DMS153 treated with DMSO at 0.1 percent for 48 hours (cell line): ENCODE measurements around the gene LIF.
"Not testable (repeated sequence)": the region's sequence is repeated elsewhere in the genome, so short reads cannot be mapped to it uniquely, and the experiment has no call there.

Experiments used
- DNase-seq: peaks from one replicate; lab custom pipeline; 2025; ENCODE audit not compliant: unreplicated experiment; lab: John Stamatoyannopoulos, UW

Gene LIF

DNA sequence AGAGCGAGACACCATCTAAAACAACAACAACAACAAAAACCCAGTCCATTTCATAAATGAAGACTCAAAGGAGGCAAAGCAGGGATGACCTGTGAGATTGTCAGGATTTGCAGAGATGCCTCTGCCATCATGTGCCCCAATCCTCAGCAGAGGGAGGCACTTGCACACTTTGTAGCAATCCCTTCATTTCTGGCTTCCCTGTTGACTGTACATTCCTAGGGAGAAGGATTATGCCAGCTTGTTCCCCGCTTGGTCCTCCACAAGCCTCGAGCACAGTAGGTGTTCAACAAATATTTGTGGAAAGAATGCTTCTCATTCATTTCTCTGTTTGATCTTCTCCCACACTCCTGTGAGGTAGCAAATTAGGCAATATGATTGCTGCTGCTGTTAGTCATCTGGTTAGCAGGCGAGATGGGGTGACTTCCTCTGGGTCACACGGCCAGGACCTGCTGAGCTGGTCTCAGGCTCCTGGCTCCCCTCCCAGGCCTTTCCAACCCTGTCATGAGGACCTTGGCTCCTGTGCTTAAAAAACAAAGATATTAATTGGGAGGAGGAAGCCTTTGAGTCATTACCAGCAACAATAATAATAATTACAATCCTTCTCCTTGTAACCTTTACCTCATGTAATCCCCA lies 34.1 kb downstream of the LIF start:
- no peak for DNase-seq

DNA sequence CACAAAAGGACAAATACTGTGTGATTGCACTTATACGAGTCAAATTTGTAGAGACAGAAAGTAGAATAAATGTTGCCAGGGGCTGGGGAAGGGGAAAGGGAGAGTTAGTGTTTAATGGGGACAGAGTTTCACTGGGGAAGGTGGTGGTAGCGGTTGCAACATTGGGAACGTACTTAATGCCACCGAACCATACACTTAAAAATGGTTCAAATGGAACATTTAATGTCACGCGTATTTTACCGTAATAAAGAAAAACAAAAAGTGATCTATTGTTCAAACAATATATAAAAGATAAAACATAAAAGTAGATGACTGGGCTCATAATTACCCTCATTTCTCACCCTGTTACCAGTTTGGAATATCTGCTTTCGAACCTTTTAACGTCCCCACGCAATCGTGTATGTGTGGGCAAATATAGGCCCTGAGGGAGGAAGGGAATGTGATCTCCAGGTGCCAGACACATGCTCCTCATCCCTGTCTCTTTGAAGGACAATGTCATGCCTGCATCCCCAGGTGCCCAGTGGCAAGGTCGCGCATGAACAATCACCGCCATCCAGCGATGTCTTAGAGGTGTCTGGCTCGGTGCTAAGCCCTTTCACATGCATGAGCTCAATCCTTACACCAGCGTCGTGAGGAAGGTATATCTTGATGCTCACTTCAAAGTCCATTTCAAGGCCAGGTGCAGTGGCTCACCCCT lies 35.3 kb downstream of the LIF start:
- DNase-seq: no peak

DNA sequence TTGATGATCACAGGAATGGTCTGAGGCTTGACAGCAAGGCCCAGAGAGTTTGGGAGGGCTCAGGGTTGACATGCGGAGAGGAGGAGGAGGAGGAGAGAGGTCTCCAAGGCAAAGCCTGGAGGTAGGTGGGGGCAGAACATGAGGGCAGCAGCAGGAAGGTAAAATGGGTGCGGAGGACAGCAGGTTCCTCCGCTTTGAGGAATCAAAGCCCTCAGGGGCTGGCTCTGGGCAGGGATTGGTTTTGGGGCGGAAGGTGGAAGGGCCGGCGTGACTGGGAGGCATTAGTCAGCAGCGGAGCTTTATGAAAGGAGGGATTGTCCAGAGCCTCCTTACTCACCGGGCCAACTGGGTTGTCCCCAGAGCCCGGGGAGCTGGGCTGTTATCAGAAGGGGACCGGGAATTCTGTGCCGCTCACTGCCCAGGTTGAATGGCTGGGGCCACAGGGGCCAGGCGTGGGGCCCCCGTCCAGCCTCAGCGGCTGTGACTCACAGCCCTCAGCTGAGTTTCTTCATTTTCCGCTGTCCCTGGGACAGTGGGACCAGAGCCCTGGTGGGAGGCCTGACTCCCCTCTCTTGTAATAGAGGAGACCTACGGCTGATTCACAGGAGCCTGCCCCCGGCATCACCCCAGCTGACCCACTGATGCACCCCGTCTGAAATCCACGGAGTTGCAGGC lies 36.2 kb downstream of the LIF start:
- DNase-seq: no peak

DNA sequence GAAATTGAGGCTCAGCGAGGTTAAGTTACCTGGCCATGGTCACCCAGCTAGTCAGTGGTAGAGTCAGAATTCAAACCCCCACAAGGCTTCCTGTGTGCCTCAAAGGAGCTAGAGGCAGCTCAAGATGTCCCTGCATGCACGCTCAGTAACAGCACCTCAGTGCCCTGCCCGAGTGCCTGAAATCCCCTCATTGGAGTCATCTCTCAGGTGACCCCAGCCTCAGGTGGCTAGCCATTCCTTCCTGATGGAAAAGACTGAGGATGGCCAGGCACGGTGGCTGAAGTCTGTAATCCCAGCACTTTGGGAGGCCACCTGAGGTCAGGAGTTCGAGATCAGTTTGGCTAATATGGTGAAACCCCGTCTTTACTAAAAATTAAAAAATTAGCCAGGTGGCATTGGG lies 36.9 kb downstream of the LIF start:
- no peak for DNase-seq

DNA sequence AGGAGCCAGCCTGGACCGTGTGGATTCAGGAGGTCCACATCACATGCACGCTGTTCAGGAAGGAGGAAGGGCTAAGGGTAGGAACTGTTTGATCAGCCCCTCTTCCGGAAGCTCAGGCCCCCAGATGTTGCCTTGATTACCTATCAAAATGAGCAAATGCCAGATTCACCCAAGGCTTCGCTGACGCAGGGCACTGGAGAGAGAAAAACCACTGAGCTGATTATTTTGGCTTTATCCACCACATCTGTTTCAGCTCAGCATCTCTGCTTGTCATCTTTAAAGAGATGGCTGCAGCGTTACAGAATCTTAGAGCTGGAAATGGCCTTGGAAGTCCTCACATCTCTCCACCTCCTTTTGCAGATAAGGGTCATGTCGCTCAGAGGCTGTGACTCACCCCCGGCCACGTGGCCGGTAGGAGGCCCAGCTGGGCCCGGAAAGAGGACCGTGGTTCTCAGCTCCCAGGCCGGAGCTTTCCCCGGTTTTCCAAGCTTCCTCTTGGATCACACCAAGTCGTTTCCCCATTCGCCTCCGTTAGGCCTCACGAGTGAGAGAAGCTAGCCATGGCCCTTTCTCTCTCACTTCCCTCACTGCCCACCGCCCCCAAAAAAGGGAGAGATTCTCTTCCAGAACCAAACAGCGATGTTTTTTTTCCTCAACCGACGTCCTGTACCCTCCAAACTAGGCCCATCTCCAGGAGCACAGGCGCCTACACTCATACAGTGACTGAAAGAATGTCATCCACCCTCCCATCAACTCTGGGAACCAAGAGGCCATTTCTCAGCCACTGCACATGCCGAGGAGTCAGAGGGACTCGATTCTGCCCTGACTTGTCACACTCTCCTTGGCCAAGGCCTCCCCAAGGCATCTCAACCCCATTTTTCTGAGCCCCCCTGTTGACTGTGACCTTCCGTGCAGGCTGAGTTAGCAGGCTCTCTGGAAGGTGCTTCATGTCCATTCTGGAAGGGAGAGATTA lies 37.6 kb downstream of the LIF start:
- DNase-seq: no peak

DNA sequence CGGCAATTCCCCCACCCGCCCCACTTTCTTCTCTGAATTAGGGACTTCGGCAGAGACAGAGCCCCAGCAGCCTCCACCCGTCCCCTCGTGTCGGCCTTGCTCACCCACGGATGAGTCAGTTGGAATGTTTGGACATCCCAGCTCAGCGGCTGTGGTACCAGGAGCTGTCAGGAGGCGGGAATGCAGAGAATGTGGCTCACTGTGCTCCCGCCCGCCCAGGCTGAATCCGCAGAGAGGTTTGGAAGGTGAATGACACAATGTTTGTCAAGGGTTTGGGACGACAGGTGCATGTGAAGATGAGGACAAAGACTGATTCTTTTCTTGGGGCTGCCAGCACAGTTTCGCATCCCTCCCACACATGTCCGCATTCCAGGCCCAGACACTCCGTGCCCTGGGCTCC lies 39.6 kb downstream of the LIF start:
- no peak for DNase-seq

DNA sequence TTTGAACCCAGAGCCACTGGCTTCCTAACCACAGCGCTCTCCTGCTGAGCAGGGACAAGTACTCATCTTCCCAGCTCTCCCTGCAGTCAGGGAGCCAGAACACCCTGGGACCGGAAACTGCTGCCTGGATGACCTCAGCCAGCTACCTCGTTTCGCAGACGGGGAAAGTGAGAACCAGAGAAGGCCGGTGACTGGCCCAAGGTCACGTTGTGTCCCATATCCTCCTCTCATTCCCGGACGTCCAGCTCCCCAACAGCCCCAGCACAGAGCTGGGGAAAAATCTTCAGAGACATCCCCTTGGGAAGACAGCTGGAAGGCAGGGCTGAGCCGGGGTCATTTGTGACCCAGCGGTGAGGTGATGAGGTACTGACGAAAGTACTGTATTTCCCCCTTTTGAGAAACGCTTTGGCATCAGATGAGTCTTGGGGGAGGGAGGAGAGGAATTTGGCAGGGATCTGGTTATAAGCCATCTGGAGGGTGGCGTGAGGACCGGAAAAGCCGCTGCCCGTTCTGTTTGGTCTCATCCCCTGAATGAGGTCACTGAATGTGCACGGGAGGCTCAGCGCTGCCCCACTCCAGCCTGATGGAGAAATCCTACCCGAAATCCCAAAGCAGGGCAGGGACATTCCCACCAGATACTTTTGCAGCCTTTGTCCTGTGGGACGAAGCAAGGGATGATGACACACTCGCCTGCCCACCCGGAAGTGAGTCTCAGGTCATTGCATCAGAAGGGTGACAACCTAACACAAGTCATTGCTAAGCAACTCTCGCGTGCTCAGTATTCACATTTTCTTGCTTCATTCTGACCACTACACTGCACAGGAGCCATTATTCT lies 41.1 kb downstream of the LIF start:
- DNase-seq: peak; percentile 52

DNA sequence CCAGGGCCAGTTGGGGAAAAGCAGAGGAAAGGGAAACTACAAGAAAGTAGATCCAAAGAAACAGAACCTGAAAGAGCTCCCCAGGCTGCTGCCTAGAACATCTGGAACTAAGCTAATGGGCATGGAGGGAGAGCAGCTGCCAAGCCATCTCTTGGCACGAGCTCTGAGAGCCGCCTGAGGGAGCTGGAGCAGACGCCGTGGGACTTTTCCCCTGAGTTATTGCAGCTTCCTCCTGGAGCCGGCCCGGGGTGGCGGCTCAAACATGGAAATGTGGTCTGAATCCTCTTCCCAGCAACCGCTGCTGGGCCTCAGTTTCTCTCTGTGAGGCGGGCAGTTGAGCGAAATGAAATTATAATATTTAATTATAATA lies 41.8 kb downstream of the LIF start:
- no peak for DNase-seq

DNA sequence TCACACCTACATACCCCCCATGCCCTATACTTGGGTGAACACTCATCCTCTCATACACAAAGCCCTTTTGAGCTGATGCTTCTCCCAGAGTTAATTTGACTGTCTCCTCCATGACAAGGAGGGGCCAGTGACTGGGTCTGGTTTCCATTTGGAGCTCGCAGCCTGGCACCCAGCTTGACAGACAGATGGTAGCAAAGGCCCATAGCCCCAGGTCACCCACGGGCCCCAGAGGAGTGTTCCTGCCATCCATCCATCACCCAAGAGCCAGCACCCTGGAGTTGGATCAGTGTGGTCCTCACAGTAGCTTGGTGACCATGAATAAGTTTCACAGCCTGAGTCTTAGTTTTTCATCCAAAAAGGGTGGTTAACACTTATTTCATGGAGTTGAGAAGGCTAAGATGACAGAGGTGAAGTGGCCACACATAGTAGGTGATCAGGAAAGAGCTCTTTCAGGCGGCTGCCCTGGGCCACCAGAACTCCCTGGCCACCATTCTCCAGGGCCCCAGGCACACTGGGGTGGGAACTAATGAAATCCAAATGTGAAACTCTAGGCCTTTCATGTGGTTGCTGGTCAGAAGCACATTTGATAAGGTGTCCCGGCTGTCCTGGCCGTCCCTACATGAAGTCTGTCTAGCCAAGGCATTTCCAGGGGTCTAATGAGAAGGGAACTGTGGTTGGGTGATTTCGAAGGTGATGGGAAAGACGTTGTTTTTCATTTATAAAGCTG lies 42.4 kb downstream of the LIF start:
- DNase-seq: no peak

DNA sequence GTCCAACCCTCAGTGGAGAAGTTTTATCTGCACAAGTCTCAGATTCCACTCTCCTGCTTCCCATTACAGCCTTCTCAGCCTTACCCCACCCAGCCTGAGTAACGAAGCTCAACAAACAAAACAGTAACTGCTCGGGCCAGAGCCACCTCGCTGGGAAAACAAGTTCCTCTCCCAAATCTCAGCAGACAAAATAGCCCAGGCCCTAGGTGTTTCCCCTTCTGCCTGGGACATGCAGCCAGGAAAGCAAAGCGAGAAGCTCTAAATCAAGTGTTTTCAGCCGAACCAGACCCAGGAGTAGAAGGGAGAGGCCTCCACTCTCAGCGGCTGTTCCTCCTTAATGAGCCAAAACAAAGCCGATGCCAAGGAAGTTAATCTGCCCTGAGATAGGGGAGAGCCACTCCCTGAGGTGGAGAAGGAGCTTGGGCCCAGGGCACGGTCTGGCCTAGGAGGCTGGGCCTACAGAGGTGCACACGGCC lies 44.0 kb downstream of the LIF start:
- DNase-seq: no peak

DNA sequence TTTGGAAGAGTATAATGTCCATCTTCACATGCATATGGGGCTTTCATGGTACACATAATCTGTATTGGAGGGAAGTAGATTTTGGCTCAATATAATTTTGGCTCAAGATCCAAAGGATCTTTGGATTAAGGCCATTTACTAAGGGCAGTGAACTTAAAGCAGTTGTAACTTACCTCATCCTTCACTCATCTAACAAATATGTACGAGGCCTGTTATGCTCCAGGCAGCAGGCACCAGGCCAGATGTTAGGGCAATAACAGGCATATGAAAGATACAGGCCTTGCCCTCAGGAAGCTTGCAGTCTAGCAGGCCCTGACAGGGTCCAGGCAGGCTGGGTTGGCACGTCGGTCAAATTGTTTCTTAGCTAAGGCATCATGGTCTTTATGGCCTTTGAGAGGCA lies 44.6 kb downstream of the LIF start:
- DNase-seq: no peak

DNA sequence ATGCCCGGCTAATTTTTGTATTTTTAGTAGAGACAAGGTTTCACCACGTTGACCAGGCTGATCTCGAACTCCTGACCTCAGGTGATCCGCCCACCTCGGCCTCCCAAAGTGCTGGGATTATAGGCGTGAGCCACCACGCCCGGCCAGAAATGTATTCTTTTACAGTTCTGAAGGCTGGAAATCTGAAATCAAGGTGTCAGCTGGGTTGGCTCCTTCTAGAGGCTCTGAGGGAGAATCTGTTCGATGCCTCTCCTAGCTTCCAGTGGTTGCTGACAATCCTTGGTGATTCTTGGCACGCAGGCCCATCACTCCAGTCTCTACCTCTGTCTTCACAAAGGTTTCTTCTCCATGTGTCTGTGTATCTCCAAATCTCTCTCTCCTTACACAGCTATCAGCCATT lies 45.7 kb downstream of the LIF start:
- DNase-seq: not testable (repeated sequence)

DNA sequence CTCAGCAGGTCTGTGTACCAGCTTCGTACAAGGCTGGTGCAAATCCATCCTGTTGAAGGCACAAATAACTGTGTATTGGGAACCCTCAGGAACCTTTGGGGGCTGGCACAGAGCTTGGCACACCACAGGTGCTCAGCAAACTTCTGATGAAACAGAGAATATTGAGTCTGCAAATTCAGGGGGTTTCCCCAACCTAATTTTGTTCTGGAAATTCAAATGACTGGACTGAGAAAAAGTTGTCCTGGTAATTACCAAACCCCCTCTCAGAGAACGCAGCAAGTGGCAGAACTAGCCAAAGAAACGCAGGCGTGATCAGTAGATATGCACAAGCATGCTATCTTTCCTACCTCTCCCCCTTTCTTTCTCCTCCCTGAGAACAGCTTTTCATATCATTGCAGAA lies 47.6 kb downstream of the LIF start:
- no peak for DNase-seq

DNA sequence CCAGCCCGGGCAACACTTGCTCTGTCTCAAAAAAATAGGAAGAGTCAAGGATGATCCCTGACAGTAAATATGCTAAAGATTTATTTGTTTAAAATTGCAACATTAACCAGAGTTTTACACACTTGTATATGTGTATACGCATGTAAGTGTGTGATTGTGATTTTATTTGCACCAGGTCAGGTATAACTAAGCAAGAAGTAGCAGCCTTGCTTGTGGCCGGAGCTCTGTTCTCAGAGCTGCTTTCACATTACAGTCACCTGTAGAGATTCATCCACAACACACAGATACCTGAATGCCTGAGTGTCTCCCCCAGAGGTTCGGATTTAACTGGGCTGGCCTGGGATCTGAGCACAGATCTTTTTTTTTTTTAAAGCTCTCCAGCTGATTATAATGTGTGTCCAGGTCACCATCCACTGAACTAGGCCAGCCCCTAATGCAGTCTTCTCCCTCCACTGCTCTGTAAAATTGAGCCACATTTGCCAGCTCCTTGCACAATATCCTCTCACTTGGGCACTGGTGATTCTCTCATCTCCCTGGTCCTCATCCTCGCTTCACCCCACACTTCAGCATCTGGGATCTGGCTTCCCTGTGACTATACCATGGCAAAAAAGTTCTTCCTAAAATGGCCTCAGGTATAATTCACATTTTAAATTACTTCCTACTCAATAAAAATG lies 48.3 kb downstream of the LIF start:
- DNase-seq: no peak

DNA sequence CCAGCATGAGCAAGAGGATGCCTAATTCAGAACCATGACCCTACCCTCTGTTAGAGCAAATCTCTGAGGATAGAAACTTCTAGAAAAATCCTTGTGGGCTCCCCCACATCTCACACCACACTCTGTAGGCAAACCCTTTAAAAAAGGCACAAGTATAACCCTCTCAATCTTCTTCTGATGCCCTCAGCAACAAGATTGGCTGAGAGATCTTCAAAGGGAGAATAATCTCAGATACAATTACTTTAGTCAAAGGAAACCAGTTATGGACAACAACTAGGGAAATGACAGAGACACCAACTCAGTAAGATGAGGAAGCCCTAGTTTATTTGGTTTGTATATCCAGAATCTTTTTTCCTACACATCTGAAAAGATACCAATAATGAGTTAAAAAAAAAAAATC lies 49.2 kb downstream of the LIF start:
- no peak for DNase-seq

DNA sequence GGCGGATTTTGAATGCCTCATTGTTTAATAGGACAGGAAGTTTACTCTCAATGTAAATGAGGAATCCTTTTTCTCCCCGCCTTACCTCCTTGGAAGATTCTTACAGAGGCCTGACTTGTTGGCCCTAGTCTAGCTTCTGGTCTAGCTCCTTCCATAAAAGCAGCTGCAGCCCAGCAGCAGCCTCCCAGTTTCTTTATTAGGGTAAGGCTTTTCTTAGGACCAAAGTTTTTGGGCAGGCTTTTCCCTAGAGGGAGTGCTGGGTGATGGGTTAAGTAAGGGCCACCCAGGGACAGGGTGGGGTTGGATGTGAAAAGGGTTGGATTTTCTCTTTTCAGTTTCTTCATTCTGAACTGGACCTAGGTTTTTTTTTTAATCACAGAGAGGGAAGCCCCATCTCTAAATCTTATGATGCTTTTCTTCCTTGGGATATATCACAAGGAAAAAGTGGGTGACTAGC lies 49.7 kb downstream of the LIF start:
- DNase-seq: no peak

DNA sequence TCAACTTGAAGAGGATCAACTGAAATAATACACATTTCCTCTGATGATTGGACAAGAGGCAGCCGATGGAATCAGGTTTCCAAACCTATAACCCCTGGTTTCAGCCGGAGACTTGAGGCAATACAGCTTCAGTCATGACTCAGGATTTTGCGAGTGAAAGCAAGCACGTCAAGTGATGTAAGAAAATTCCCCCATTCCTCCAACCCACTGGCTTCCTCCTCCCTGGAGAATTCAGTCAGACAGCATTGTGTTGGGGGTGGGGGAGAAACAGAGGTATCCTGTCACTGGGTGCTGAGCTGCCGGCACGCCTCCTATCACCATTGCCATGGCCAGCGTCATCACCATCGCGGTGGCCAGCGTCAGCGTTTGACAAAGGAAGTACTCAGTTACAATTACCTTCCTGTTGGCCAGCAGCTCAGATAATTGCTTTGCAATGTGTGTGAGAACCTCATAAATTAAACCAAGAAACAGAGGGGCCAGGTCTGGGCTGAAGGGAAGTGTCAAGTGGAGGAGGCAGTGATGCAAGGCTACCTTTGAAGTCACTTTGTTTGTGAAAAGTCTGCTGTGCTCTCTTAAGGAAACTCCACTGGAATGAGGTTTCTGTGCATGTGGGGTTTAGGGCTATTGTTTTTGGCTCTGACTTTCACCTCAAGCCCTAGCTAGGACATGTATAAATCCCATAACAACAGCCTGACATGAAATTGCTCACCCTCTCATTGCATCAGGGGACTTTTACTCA lies 50.2 kb downstream of the LIF start:
- peak; percentile 98 for DNase-seq
